Brain microvascular endothelial cell (primary cell): ENCODE results near the gene THRB.

Source experiments
- DNase-seq: peaks from one replicate; pipeline ENCODE4 v3.0.0-alpha.2; 2020
- H3K27ac ChIP-seq: fragments of 250-450 bp; sonication (Bioruptor Pico); 2 replicates; pipeline ENCODE4 v1.5.1; 2020; ENCODE audit warnings: mild to moderate bottlenecking, moderate library complexity
- H3K27me3 ChIP-seq: fragments of 250-450 bp; sonication (Bioruptor Pico); replicated peaks from 2 replicates; pipeline ENCODE4 v1.5.1; 2020; ENCODE audit warnings: mild to moderate bottlenecking
- H3K36me3 ChIP-seq: fragments of 250-450 bp; sonication (Bioruptor Pico); replicated peaks from 2 replicates; pipeline ENCODE4 v1.5.1; 2020; ENCODE audit warnings: mild to moderate bottlenecking
- H3K4me3 ChIP-seq: 2 replicates; pipeline ENCODE4 v1.5.1; 2011; ENCODE audit warnings: low read depth, mild to moderate bottlenecking, control low read depth, low read length, moderate library complexity
- in situ Hi-C: cut with HindIII; loops from 2 replicates; pipeline ENCODE4 v1.10.0; 2017; ENCODE audit warnings: low sequenced_read_pairs, low pct_ligation_motif_present
- TF ChIP-seq, protein P1 (sequence below): IDR thresholded peaks from 2 replicates; pipeline ENCODE4 v1.5.1; 2011; ENCODE audit warnings: low read depth, mild to moderate bottlenecking, moderate library complexity, low read length, control low read depth, inconsistent platforms; ENCODE audit errors: missing control alignments

THRB gene

DNA sequence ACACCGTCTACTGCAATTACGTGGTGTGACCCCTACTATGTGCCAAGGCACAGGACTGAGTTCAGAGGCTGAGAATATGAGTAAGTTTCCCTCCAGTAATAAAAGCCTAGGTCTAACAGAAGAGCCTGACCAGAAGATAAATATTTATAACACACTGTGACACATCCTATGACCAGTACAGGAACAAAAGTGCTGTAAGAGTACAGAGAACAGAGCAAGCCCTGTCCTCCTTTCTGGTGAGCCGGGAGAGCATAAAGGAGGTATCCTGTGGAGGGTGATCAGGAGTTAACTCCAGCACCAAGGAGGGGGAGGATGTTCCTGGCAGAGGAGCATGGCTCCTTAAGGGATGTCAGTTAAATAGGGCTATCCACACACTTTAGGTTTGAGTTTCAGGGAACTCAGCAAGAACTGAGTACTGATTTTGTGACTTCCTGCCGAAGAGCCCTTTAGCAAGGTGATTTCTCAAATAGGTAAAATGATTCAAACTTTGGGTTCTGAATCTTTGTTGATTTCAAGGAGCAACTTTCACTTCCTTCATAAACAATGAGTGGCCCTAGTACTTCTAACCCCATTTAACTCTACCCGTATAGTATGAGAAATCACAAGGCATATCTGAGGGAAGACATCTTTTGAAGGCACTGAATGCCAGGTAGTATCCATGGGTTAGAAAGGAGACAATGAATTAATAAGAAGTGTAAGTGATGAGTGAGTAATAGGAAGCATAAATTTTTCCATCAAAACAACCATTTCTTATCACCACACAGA lies 198.0 kb downstream of the THRB start:
- H3K4me3 ChIP-seq, result no peak overlapping the region
- no peaks in the 10 kb centered on the region for H3K36me3 ChIP-seq
- no peak for DNase-seq
- no peaks in the 10 kb centered on the region for H3K27me3 ChIP-seq
- H3K27ac ChIP-seq, result no peak overlapping the region
- in situ Hi-C loops, result no loop called here
- TF ChIP-seq, protein P1, sequence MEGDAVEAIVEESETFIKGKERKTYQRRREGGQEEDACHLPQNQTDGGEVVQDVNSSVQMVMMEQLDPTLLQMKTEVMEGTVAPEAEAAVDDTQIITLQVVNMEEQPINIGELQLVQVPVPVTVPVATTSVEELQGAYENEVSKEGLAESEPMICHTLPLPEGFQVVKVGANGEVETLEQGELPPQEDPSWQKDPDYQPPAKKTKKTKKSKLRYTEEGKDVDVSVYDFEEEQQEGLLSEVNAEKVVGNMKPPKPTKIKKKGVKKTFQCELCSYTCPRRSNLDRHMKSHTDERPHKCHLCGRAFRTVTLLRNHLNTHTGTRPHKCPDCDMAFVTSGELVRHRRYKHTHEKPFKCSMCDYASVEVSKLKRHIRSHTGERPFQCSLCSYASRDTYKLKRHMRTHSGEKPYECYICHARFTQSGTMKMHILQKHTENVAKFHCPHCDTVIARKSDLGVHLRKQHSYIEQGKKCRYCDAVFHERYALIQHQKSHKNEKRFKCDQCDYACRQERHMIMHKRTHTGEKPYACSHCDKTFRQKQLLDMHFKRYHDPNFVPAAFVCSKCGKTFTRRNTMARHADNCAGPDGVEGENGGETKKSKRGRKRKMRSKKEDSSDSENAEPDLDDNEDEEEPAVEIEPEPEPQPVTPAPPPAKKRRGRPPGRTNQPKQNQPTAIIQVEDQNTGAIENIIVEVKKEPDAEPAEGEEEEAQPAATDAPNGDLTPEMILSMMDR, result no peak

DNA sequence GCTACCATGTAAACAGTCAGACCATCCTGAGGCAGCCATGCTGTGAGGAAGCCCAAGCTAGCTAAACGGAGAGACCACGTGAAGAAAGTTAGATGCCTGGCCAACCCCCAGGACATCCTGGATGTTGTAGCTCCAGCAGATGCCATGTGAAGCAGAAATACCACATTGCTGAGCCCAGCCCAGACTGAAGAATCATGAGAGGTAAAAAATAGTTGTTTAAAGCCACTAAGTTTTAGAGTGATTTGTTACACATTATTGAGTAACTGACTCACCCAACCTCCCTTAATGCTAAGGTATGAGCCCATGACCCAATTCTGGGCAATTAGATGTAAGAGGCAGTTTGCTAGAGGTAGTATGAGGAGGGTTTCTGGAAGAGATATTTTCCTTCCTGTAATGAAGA lies 200.5 kb downstream of the THRB start:
- TF ChIP-seq, protein P1, result no peak
- Histone ChIP-seq H3K27me3 (no peaks in the 10 kb centered on the region), H3K27ac (no peak overlapping the region), H3K36me3 (no peaks in the 10 kb centered on the region), H3K4me3 (no peak overlapping the region)
- in situ Hi-C loops, result no loop called here
- DNase-seq, result no peak

DNA sequence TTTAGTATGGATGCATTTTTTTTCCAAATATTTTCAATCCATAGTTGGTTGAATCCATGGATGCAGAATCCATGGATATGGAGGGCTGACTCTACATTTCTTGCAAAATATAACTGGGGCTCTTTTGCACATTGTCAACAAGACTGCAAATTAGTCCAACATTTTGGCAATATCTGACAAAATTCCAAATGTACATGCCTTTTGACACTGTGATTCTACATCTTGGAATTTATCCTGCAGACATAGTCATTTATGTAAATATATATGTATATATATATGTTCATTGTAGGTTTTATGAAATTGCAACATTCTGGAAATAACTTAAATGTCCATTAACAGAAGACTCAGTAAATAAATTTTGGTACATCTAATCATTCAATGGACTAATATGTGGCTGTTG lies 203.0 kb downstream of the THRB start:
- H3K27me3 ChIP-seq, result no peaks in the 10 kb centered on the region
- no peak overlapping the region for H3K27ac ChIP-seq
- DNase-seq, result no peak
- TF ChIP-seq, protein P1, result no peak
- no peaks in the 10 kb centered on the region for H3K36me3 ChIP-seq
- in situ Hi-C loops, result no loop called here
- H3K4me3 ChIP-seq, result no peak overlapping the region

DNA sequence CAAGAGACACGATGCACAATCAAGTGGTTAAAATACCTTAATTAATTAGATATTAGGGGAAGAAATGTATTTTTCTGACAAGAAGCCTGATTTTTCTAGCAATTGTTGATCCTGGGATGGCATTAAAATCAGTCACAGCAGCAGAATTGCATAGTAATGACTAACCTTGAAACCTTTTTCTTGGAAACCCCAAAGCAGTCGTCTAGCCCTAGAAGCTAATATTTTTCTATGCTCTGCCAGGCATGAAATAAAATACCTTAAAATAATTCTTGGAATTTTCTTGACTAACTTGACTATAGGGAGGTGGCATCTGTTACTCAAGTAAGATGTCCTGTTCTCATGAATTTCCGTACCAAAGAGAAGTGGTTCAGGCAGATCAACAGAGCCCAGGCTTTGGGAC lies 204.1 kb downstream of the THRB start:
- TF ChIP-seq, protein P1, result no peak
- DNase-seq, result no peak
- no peak overlapping the region for H3K4me3 ChIP-seq
- no peak overlapping the region for H3K27ac ChIP-seq
- in situ Hi-C loops, result no loop called here
- H3K36me3 ChIP-seq, result no peaks in the 10 kb centered on the region
- H3K27me3 ChIP-seq, result no peaks in the 10 kb centered on the region

DNA sequence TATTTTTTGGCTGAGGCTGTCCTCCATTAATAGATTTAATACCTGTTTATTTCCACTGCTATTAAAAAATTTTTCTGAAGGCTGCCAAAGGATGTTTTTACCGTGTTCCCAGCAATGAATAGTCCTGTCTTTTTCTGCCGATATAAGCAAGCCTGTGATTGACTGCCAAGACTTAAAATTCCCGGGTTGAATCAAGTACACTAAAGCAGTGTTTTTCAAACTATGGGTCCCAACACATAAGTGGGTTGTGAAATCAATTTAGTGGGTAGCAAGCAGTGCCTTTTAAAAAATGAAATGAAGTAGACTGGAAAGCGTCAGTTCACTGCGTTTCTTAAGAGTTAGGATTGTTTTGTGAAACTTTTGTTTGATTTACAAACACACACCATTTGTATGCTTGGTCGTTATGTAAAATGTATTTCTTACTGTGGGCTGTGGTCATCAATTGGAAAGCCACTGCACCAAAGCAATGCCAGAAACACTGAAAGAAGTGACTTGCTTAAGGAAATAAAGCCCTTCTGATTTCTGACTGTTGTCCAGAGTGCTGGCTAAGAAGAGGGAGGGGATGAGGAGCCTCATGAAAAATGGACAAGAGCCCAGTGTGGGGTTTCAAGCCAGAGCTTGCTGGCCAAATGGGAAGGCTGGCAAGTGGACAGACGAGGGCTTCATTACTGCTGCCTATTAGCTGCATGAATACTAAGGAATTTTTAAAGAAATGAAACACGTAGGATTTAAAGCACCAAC lies 206.0 kb downstream of the THRB start:
- H3K27me3 ChIP-seq, result no peaks in the 10 kb centered on the region
- in situ Hi-C loops, result no loop called here
- no peak overlapping the region for H3K4me3 ChIP-seq
- TF ChIP-seq, protein P1, result no peak
- no peaks in the 10 kb centered on the region for H3K36me3 ChIP-seq
- DNase-seq, result no peak
- H3K27ac ChIP-seq, result no peak overlapping the region
